Keratinocyte (primary cell): ENCODE measurements around the gene CNTNAP2. TPM values are rescaled to one million over a fixed set of nuclear protein-coding genes. Genes with fewer than 3 reads are reported as not detected.

Experiments
- DNase-seq: peaks from one replicate; pipeline ENCODE4 v3.0.0-alpha.2; 2011; ENCODE audit warnings: low read depth, missing footprints, low spot score
- FAIRE-seq: peaks from 2 replicates; lab custom pipeline; 2011; peaks lifted over from hg19 to GRCh38; lab: Jason Lieb, UNC
- H2AFZ ChIP-seq: 2 replicates; pipeline ENCODE4 v1.6.0; 2012; ENCODE audit warnings: low read length, control low read depth, inconsistent platforms; ENCODE audit not compliant: control insufficient read depth
- H3K27ac ChIP-seq: 2 replicates; pipeline ENCODE4 v1.5.1; 2011; ENCODE audit warnings: low read length; ENCODE audit not compliant: control insufficient read depth, insufficient read depth
- H3K27me3 ChIP-seq: 3 replicates; pipeline ENCODE4 v1.6.0; 2011; ENCODE audit warnings: low read length; ENCODE audit not compliant: control insufficient read depth, insufficient read depth; ENCODE audit errors: extremely low read depth
- H3K36me3 ChIP-seq, 2 experiments: 2 replicates in 1 of 2; 3 replicates in 1 of 2; pipeline ENCODE4 v1.5.1; 2011; ENCODE audit warnings: low read length in 2 of 2, mild to moderate bottlenecking in 1 of 2; ENCODE audit not compliant: control insufficient read depth in 2 of 2, insufficient read depth in 2 of 2; ENCODE audit errors: extremely low read depth in 1 of 2
- H3K4me1 ChIP-seq: 3 replicates; pipeline ENCODE4 v1.5.1; 2011; ENCODE audit warnings: low read length; ENCODE audit not compliant: control insufficient read depth, insufficient read depth; ENCODE audit errors: extremely low read depth
- H3K4me2 ChIP-seq: 3 replicates; pipeline ENCODE4 v1.6.0; 2011; ENCODE audit warnings: low read depth, low read length; ENCODE audit not compliant: control insufficient read depth, insufficient read depth; ENCODE audit errors: extremely low read depth
- H3K4me3 ChIP-seq, 3 experiments: fragments of 200-600 bp in 1 of 3; sonication (generic) in 1 of 3; 2 replicates in 2 of 3; 3 replicates in 1 of 3; pipeline ENCODE4 v1.5.1; 2011 to 2016; ENCODE audit warnings: low read length in 3 of 3, mild to moderate bottlenecking in 3 of 3, control low read depth in 2 of 3, inconsistent platforms in 1 of 3, low read depth in 1 of 3, mixed read lengths in 1 of 3, mixed run types in 1 of 3, moderate library complexity in 1 of 3; ENCODE audit not compliant: control insufficient read depth in 2 of 3, insufficient read depth in 2 of 3; ENCODE audit errors: extremely low read depth in 1 of 3
- H3K79me2 ChIP-seq: 2 replicates; pipeline ENCODE4 v1.6.0; 2012; ENCODE audit warnings: low read length; ENCODE audit not compliant: control insufficient read depth, insufficient read depth
- H3K9ac ChIP-seq: 3 replicates; pipeline ENCODE4 v1.6.0; 2011; ENCODE audit warnings: low read length; ENCODE audit not compliant: control insufficient read depth, insufficient read depth; ENCODE audit errors: extremely low read depth
- H3K9me1 ChIP-seq: 3 replicates; pipeline ENCODE4 v1.6.0; 2011; ENCODE audit warnings: low read length; ENCODE audit not compliant: control insufficient read depth, insufficient read depth; ENCODE audit errors: extremely low read depth
- H3K9me3 ChIP-seq: 2 replicates; pipeline ENCODE4 v1.5.1; 2012; ENCODE audit warnings: low read depth, low read length; ENCODE audit not compliant: control insufficient read depth
- H4K20me1 ChIP-seq: 3 replicates; pipeline ENCODE4 v1.6.0; 2011; ENCODE audit warnings: low read length; ENCODE audit not compliant: control insufficient read depth, insufficient read depth; ENCODE audit errors: extremely low read depth
- EZH2 ChIP-seq: IDR thresholded peaks from one replicate; pipeline ENCODE4 v1.6.1; 2012; ENCODE audit warnings: inconsistent platforms, mild to moderate bottlenecking, low read length, moderate library complexity
- dilution Hi-C: fragments of 300-500 bp; cut with MboI; formaldehyde crosslinking; loops from one replicate; pipeline ENCODE4 v1.7.0; 2020; ENCODE audit warnings: low sequenced_read_pairs; ENCODE audit not compliant: extremely low pct_ligation_motif_present
- polyA plus RNA-seq, 5 experiments: library from polyadenylated mRNA; depleted of rRNA in 3 of 5; stranded (reverse) in 3 of 5; stranded (forward) in 1 of 5; unstranded in 1 of 5; fragments of >200 nt; gene quantifications; 1 replicate in 1 of 5; 2 replicates in 3 of 5; 3 replicates in 1 of 5; pipeline versions ENCODE4 v1.2.1 to v1.2.3, GENCODE V29; 2011 to 2012; ENCODE audit warnings: missing spikeins in 2 of 5, low read depth in 1 of 5, low replicate concordance in 1 of 5
- TF ChIP-seq, protein P1 (sequence below), 3 experiments: IDR thresholded peaks in 1 of 3; conservative IDR thresholded peaks in 1 of 3; optimal IDR thresholded peaks in 1 of 3; 2 replicates in 2 of 3; 3 replicates in 1 of 3; pipeline versions ENCODE3 to v1.5.1; 2011; ENCODE audit warnings: low read length in 3 of 3, mild to moderate bottlenecking in 3 of 3, moderate library complexity in 2 of 3, control low read depth in 1 of 3, inconsistent platforms in 1 of 3; ENCODE audit not compliant: insufficient read depth in 2 of 3; ENCODE audit errors: extremely low read depth in 1 of 3

CNTNAP2 gene
- polyA plus RNA-seq, 1 donor (not counting 4 experiments of a cell fraction or from before 2014, with no cell fraction given) = 1.4 TPM

DNA sequence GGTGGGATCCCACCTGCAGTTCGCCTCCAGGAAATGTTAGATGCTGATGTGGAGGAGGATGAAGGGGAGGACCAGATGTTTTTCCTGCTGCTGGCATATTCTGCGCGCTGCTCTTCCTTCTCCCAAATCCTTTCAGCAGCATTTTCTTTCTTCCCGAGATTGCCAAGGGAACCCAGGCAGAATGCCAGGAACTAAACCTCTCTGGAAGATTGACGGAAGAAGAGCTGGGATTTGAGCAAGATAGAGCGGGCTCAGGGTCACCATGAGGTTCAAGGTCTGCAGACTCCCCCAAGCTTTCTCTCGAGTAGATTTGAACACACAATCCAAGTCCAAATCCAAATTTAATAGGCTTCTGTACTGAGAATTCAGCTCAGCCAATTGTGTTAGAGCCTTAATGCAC lies 2128.8 kb downstream of the CNTNAP2 start:
- H3K4me3 ChIP-seq = no peak overlapping the region
- H3K4me2 ChIP-seq = no peak overlapping the region
- peaks cover 3% of the 10 kb centered on the region for H3K4me1 ChIP-seq
- no peaks in the 10 kb centered on the region for H3K9me1 ChIP-seq
- no peak for FAIRE-seq
- dilution Hi-C loops = no loop called here
- no peaks in the 10 kb centered on the region for H3K36me3 ChIP-seq
- no peak overlapping the region for H3K27ac ChIP-seq
- H3K79me2 ChIP-seq = no peaks in the 10 kb centered on the region
- no peaks in the 10 kb centered on the region for H3K27me3 ChIP-seq
- H3K9ac ChIP-seq = no peak overlapping the region
- TF ChIP-seq, protein P1, sequence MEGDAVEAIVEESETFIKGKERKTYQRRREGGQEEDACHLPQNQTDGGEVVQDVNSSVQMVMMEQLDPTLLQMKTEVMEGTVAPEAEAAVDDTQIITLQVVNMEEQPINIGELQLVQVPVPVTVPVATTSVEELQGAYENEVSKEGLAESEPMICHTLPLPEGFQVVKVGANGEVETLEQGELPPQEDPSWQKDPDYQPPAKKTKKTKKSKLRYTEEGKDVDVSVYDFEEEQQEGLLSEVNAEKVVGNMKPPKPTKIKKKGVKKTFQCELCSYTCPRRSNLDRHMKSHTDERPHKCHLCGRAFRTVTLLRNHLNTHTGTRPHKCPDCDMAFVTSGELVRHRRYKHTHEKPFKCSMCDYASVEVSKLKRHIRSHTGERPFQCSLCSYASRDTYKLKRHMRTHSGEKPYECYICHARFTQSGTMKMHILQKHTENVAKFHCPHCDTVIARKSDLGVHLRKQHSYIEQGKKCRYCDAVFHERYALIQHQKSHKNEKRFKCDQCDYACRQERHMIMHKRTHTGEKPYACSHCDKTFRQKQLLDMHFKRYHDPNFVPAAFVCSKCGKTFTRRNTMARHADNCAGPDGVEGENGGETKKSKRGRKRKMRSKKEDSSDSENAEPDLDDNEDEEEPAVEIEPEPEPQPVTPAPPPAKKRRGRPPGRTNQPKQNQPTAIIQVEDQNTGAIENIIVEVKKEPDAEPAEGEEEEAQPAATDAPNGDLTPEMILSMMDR (optimal IDR thresholded peaks at IDR 0.05 in 1 of 3, IDR thresholded peaks at IDR 0.05 in 1 of 3, conservative IDR thresholded peaks at IDR 0.05 in 1 of 3; ENCODE audit: extremely low read depth in 1 of 3, insufficient read depth in 2 of 3, low read length in 3 of 3) = no peak
- no peak for TF ChIP-seq EZH2
- no peaks in the 10 kb centered on the region for H3K9me3 ChIP-seq
- H4K20me1 ChIP-seq = no peaks in the 10 kb centered on the region
- no peak overlapping the region for H2AFZ ChIP-seq
- no peak for DNase-seq

DNA sequence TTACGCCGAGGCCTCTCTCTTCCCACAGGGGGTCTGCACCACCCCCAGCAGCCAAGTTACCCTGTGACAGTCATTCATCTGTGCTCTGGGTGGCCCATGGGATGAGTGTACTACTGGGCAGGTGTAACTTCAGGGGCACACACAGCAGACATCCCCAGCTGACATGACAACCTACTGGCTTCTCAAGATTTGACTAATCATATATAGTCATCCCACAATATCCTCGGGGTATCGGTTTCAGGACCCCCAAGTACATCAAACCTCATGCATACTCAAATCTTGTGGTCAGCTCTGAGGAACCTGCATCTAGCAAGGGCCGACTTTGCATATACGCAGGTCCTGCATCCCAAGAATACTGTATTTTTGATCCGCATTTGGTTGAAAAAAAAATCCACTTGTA lies 2137.0 kb downstream of the CNTNAP2 start:
- H3K4me1 ChIP-seq = no peaks in the 10 kb centered on the region
- TF ChIP-seq, protein P1 (optimal IDR thresholded peaks at IDR 0.05 in 1 of 3, IDR thresholded peaks at IDR 0.05 in 1 of 3, conservative IDR thresholded peaks at IDR 0.05 in 1 of 3; ENCODE audit: extremely low read depth in 1 of 3, insufficient read depth in 2 of 3, low read length in 3 of 3) = no peak
- no peak for TF ChIP-seq EZH2
- H3K79me2 ChIP-seq = no peaks in the 10 kb centered on the region
- no peaks in the 10 kb centered on the region for H3K27me3 ChIP-seq
- no peaks in the 10 kb centered on the region for H3K9me1 ChIP-seq
- H4K20me1 ChIP-seq = no peaks in the 10 kb centered on the region
- no peak overlapping the region for H2AFZ ChIP-seq
- FAIRE-seq (no peak), DNase-seq (no peak)
- no peaks in the 10 kb centered on the region for H3K9me3 ChIP-seq
- H3K9ac ChIP-seq = no peak overlapping the region
- dilution Hi-C loops = no loop called here
- H3K4me3 ChIP-seq = no peak overlapping the region
- H3K36me3 ChIP-seq = no peaks in the 10 kb centered on the region
- H3K27ac ChIP-seq = no peak overlapping the region
- no peak overlapping the region for H3K4me2 ChIP-seq
